WTC11 (cell line): ENCODE data around the gene RHBDD1. TPM values are rescaled to one million over a fixed set of nuclear protein-coding genes. Genes with fewer than 3 reads are reported as not detected.

Experiments used
- ATAC-seq: fragments of 200-7000 bp; cut with Tn5 transposase; 2 replicates; pipeline ENCODE4 v1.10.0; 2021; ENCODE audit warnings: mild to moderate bottlenecking, moderate library complexity
- CTCF ChIA-PET: fragments of 300-600 bp; sonication (Branson Sonifier 250); formaldehyde crosslinking; loops from one replicate; lab custom pipeline; 2021; ENCODE audit warnings: antibody characterized with exemption; lab: Charles Lee
- POLR2A ChIA-PET: fragments of 350-600 bp; sonication (Branson Sonifier 250); formaldehyde crosslinking; loops from one replicate; lab custom pipeline; 2021; ENCODE audit warnings: antibody characterized with exemption; lab: Charles Lee
- DNase-seq: peaks from one replicate; pipeline ENCODE4 v3.0.0; 2021; ENCODE audit warnings: low spot score
- H3K27ac Mint-ChIP-seq: 2 replicates; pipeline ENCODE4 v1.8.0; 2021; ENCODE audit warnings: mixed read lengths
- H3K27me3 Mint-ChIP-seq: 2 replicates; pipeline ENCODE4 v1.8.0; 2021; ENCODE audit warnings: low read depth, mild to moderate bottlenecking, moderate library complexity, mixed read lengths
- H3K36me3 Mint-ChIP-seq: 2 replicates; pipeline ENCODE4 v1.8.0; 2021; ENCODE audit warnings: mixed read lengths
- H3K4me1 Mint-ChIP-seq: 2 replicates; pipeline ENCODE4 v1.8.0; 2022; ENCODE audit warnings: mixed read lengths
- H3K4me3 Mint-ChIP-seq: 2 replicates; pipeline ENCODE4 v1.8.0; 2021; ENCODE audit warnings: mild to moderate bottlenecking, moderate library complexity, mixed read lengths
- H3K9me3 Mint-ChIP-seq: 2 replicates; pipeline ENCODE4 v1.8.0; 2021; ENCODE audit warnings: mixed read lengths
- ATF1 ChIP-seq: sonication (generic); formaldehyde crosslinking; IDR thresholded peaks from 2 replicates; pipeline ENCODE4 v1.8.1; 2023; ENCODE audit warnings: mild to moderate bottlenecking, moderate library complexity, missing genetic modification reagents
- CREM ChIP-seq: sonication (generic); formaldehyde crosslinking; IDR thresholded peaks from 2 replicates; pipeline ENCODE4 v1.8.1; 2022; ENCODE audit warnings: mild to moderate bottlenecking, missing genetic modification reagents, moderate library complexity
- E2F5 ChIP-seq: sonication (generic); formaldehyde crosslinking; IDR thresholded peaks from 2 replicates; pipeline ENCODE4 v1.8.1; 2022; ENCODE audit warnings: mild to moderate bottlenecking, moderate library complexity, missing genetic modification reagents
- ERG ChIP-seq: fragments of 250-450 bp; sonication (Bioruptor Pico); IDR thresholded peaks from 2 replicates; pipeline ENCODE4 v1.8.0; 2021; ENCODE audit warnings: mild to moderate bottlenecking
- GRHL2 ChIP-seq: fragments of 250-450 bp; sonication (Bioruptor Pico); IDR thresholded peaks from 2 replicates; pipeline ENCODE4 v1.8.0; 2022; ENCODE audit warnings: mild to moderate bottlenecking, moderate library complexity; ENCODE audit not compliant: insufficient replicate concordance, severe bottlenecking
- GTF2I ChIP-seq: fragments of 250-450 bp; sonication (Bioruptor Pico); conservative IDR thresholded peaks from 2 replicates; pipeline ENCODE4 v1.4.0; 2021; ENCODE audit warnings: mild to moderate bottlenecking
- JAZF1 ChIP-seq: fragments of 250-450 bp; sonication (Bioruptor Pico); IDR thresholded peaks from 2 replicates; pipeline ENCODE4 v1.9.0; 2021; ENCODE audit warnings: moderate library complexity, mild to moderate bottlenecking, inconsistent platforms
- KAT7 ChIP-seq: sonication (generic); formaldehyde crosslinking; IDR thresholded peaks from 2 replicates; pipeline ENCODE4 v1.8.1; 2023; ENCODE audit warnings: missing genetic modification reagents, mild to moderate bottlenecking, borderline replicate concordance
- MXD4 ChIP-seq: fragments of 250-450 bp; sonication (Bioruptor Pico); IDR thresholded peaks from 2 replicates; pipeline ENCODE4 v1.8.0; 2021; ENCODE audit warnings: mild to moderate bottlenecking, moderate library complexity, borderline replicate concordance
- NFE2L1 ChIP-seq: sonication (generic); formaldehyde crosslinking; IDR thresholded peaks from 2 replicates; pipeline ENCODE4 v1.8.1; 2023; ENCODE audit warnings: missing genetic modification reagents
- NR2C2 ChIP-seq: sonication (generic); formaldehyde crosslinking; IDR thresholded peaks from 2 replicates; pipeline ENCODE4 v1.8.0; 2022; ENCODE audit warnings: mild to moderate bottlenecking, missing genetic modification reagents
- PRRX2 ChIP-seq: fragments of 250-450 bp; sonication (Bioruptor Pico); IDR thresholded peaks from 2 replicates; pipeline ENCODE4 v1.8.0; 2021; ENCODE audit warnings: mild to moderate bottlenecking
- RORB ChIP-seq: fragments of 250-450 bp; sonication (Bioruptor Pico); IDR thresholded peaks from 2 replicates; pipeline ENCODE4 v1.9.0; 2021; ENCODE audit warnings: mild to moderate bottlenecking
- TEAD1 ChIP-seq: sonication (generic); formaldehyde crosslinking; IDR thresholded peaks from 2 replicates; pipeline ENCODE4 v1.8.0; 2022; ENCODE audit warnings: mild to moderate bottlenecking, missing genetic modification reagents
- TEAD4 ChIP-seq: sonication (generic); formaldehyde crosslinking; IDR thresholded peaks from 2 replicates; pipeline ENCODE4 v1.8.0; 2022; ENCODE audit warnings: mild to moderate bottlenecking, missing genetic modification reagents
- TP53 ChIP-seq: sonication (generic); formaldehyde crosslinking; IDR thresholded peaks from 2 replicates; pipeline ENCODE4 v1.8.1; 2023; ENCODE audit warnings: mild to moderate bottlenecking, missing genetic modification reagents
- ZBTB21 ChIP-seq: sonication (generic); formaldehyde crosslinking; IDR thresholded peaks from 2 replicates; pipeline ENCODE4 v1.8.1; 2023; ENCODE audit warnings: mild to moderate bottlenecking, missing genetic modification reagents, borderline replicate concordance
- ZBTB43 ChIP-seq: sonication (generic); formaldehyde crosslinking; IDR thresholded peaks from 2 replicates; pipeline ENCODE4 v1.8.1; 2023; ENCODE audit warnings: mild to moderate bottlenecking, missing genetic modification reagents
- ZNF138 ChIP-seq: sonication (generic); formaldehyde crosslinking; conservative IDR thresholded peaks from 2 replicates; pipeline ENCODE4 v1.8.1; 2022; ENCODE audit warnings: mild to moderate bottlenecking, moderate library complexity, missing genetic modification reagents
- ZNF219 ChIP-seq: sonication (generic); formaldehyde crosslinking; IDR thresholded peaks from 2 replicates; pipeline ENCODE4 v1.8.0; 2023; ENCODE audit warnings: missing genetic modification reagents, mild to moderate bottlenecking, borderline replicate concordance
- ZNF396 ChIP-seq: fragments of 250-450 bp; sonication (Bioruptor Pico); IDR thresholded peaks from 2 replicates; pipeline ENCODE4 v1.8.0; 2021; ENCODE audit warnings: mild to moderate bottlenecking, moderate library complexity, borderline replicate concordance
- ZNF416 ChIP-seq: fragments of 250-450 bp; sonication (Bioruptor Pico); IDR thresholded peaks from 2 replicates; pipeline ENCODE4 v1.9.0; 2021; ENCODE audit warnings: mild to moderate bottlenecking, inconsistent platforms
- total RNA-seq: library from RNA; stranded (reverse); gene quantifications from 3 replicates; pipeline ENCODE4 v1.2.3, GENCODE V29; 2021
- TF ChIP-seq, protein P1 (sequence below): sonication (generic); formaldehyde crosslinking; IDR thresholded peaks from 2 replicates; pipeline ENCODE4 v1.8.0; 2022; ENCODE audit warnings: mild to moderate bottlenecking, missing genetic modification reagents
- TF ChIP-seq, protein P2 (sequence below): fragments of 250-450 bp; sonication (Bioruptor Pico); conservative IDR thresholded peaks from 2 replicates; pipeline ENCODE4 v1.9.0; 2021; ENCODE audit warnings: mild to moderate bottlenecking
- TF ChIP-seq, protein P3 (sequence below): sonication (generic); formaldehyde crosslinking; IDR thresholded peaks from 2 replicates; pipeline ENCODE4 v1.8.1; 2023; ENCODE audit warnings: mild to moderate bottlenecking, moderate library complexity, missing genetic modification reagents

Gene RHBDD1
- total RNA-seq, 1 experiment from 2014 or later, result 25.7 TPM

DNA sequence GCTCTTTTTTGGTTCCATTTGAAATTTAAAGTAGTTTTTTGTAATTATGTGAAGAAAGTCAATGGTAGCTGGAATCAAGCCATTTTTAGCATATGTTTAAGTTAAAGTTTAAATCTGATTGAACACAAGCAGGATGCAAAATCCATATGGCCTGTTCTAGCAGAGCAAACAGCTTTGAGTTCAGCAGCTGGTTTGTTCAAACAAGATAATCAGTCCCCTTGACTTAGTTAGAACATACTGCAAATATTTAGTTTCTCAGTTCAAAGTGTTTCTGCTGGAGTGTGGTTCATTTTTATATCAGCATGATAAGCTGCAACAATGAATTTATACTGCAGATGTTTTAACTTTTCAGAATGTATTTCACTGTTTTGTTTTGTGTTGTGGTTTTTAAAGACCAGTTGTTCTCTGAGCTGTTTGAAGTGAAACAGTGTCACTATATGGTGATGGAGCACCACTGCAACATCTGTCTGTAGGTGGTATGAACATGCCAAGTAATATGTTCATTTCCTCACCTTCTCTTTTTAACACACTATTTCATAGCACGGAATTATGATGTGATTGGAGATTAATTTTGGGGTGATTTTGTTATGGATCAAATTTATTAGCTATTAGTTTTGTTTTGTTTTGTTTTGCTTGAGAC, 202.8 kb downstream of the RHBDD1 start:
- ChIA-PET CTCF (no interaction called here), POLR2A (interaction anchor here (0.5 kb wide), 1 partner anchor 69 kb away, joined by 3 read pairs; no protein-coding TSS in a partner anchor)
- Mint-ChIP-seq H3K4me3 (no peak overlapping the region), H3K27me3 (no peaks in the 10 kb centered on the region), H3K27ac (no peak overlapping the region), H3K9me3 (peaks cover 6% of the 10 kb centered on the region), H3K4me1 (no peaks in the 10 kb centered on the region), H3K36me3 (no peaks in the 10 kb centered on the region)
- DNase-seq (no peak), ATAC-seq (no peak)
- TF ChIP-seq RORB (no peak), NFE2L1 (CRISPR knock-in tag) (no peak), GTF2I (CRISPR knock-in tag) (no peak), ATF1 (no peak), TEAD4 (CRISPR knock-in tag) (no peak), ZNF138 (CRISPR knock-in tag) (no peak), ZNF416 (no peak), MXD4 (CRISPR knock-in tag) (no peak), GRHL2 (CRISPR knock-in tag) (no peak), ZNF219 (CRISPR knock-in tag) (no peak), ZBTB43 (CRISPR knock-in tag) (no peak), JAZF1 (CRISPR knock-in tag) (no peak), ERG (no peak), CREM (no peak), TEAD1 (no peak), TP53 (CRISPR knock-in tag) (no peak), KAT7 (CRISPR knock-in tag) (no peak), ZBTB21 (CRISPR knock-in tag) (no peak)
- TF ChIP-seq, protein P1, sequence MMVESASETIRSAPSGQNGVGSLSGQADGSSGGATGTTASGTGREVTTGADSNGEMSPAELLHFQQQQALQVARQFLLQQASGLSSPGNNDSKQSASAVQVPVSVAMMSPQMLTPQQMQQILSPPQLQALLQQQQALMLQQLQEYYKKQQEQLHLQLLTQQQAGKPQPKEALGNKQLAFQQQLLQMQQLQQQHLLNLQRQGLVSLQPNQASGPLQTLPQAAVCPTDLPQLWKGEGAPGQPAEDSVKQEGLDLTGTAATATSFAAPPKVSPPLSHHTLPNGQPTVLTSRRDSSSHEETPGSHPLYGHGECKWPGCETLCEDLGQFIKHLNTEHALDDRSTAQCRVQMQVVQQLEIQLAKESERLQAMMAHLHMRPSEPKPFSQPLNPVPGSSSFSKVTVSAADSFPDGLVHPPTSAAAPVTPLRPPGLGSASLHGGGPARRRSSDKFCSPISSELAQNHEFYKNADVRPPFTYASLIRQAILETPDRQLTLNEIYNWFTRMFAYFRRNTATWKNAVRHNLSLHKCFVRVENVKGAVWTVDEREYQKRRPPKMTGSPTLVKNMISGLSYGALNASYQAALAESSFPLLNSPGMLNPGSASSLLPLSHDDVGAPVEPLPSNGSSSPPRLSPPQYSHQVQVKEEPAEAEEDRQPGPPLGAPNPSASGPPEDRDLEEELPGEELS (CRISPR knock-in tag), result no peak
- TF ChIP-seq, protein P2, sequence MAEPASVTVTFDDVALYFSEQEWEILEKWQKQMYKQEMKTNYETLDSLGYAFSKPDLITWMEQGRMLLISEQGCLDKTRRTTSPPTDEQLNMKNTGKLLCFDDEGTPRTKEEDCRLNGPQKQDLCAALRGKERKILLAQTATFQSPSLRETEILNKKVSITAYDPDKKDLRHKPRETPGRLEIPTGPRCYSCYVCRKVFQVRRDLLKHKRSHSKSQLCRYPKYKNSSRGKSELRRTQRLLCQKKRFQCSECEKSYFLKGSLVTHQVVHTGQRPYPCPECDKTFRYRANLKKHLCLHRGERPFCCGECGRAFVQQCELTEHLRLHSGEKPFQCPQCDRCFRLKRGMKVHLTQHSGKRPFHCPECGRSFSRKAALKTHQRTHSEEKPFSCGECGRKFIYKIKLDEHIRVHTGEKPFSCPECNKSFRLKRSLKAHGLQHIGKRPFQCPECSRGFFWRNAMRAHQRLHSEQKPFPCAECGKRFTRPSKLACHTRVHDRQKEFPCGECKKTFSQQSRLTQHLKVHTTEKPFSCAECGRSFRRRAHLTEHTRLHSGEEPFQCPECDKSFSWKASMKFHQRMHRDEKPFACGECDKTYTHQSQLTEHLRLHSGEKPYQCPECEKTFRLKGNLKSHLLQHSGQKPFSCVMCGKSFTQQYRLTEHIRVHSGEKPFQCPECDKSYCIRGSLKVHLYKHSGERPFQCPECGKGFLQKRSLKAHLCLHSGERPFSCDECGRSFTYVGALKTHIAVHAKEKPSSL (CRISPR knock-in tag), result no peak

- CTCF ChIA-PET, result no interaction called here
- Mint-ChIP-seq H3K27me3 (no peaks in the 10 kb centered on the region), H3K27ac (no peak overlapping the region), H3K4me1 (no peaks in the 10 kb centered on the region), H3K9me3 (no peaks in the 10 kb centered on the region), H3K36me3 (no peaks in the 10 kb centered on the region), H3K4me3 (no peak overlapping the region)
- ATAC-seq, result no peak
- no peak for DNase-seq
- POLR2A ChIA-PET, result no interaction called here
- TF ChIP-seq E2F5 (CRISPR knock-in tag) (no peak), NR2C2 (CRISPR knock-in tag) (no peak), ZNF416 (no peak), ZNF396 (no peak), ZBTB21 (CRISPR knock-in tag) (no peak), PRRX2 (no peak), TEAD4 (CRISPR knock-in tag) (no peak)
- TF ChIP-seq, protein P3, sequence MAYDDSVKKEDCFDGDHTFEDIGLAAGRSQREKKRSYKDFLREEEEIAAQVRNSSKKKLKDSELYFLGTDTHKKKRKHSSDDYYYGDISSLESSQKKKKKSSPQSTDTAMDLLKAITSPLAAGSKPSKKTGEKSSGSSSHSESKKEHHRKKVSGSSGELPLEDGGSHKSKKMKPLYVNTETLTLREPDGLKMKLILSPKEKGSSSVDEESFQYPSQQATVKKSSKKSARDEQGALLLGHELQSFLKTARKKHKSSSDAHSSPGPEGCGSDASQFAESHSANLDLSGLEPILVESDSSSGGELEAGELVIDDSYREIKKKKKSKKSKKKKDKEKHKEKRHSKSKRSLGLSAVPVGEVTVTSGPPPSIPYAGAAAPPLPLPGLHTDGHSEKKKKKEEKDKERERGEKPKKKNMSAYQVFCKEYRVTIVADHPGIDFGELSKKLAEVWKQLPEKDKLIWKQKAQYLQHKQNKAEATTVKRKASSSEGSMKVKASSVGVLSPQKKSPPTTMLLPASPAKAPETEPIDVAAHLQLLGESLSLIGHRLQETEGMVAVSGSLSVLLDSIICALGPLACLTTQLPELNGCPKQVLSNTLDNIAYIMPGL (CRISPR knock-in tag), result no peak
Observed at GRCh38 chr2:227043981-227044380, 208.1 kb downstream of the RHBDD1 start.
